GM06990 (cell line): ENCODE data around the gene PCYT1A.

Experiments used
- DNase-seq: peaks from one replicate; pipeline ENCODE4 v3.0.0-alpha.2; 2011; ENCODE audit not compliant: insufficient read length; ENCODE audit errors: extremely low read depth
- H3K27me3 ChIP-seq: replicated peaks from 2 replicates; pipeline ENCODE4 v1.6.0; 2011; ENCODE audit warnings: low read length; ENCODE audit not compliant: control insufficient read depth, insufficient read depth
- H3K36me3 ChIP-seq: 2 replicates; pipeline ENCODE4 v1.5.1; 2011; ENCODE audit warnings: low read length; ENCODE audit not compliant: control insufficient read depth, insufficient read depth
- H3K4me3 ChIP-seq: replicated peaks from 2 replicates; pipeline ENCODE4 v1.5.1; 2011; ENCODE audit warnings: low read depth, mild to moderate bottlenecking, control low read depth, low read length
- CTCF ChIP-seq: IDR thresholded peaks from 2 replicates; pipeline ENCODE4 v1.5.1; 2011; ENCODE audit warnings: low read length, control low read depth, mild to moderate bottlenecking, inconsistent platforms; ENCODE audit not compliant: insufficient read depth, poor library complexity, severe bottlenecking

The PCYT1A gene

GRCh38 chr3:196238612-196239560, 48.6 kb downstream of the PCYT1A start:
- no peak for TF ChIP-seq CTCF
- no peak for DNase-seq

GRCh38 chr3:196237203-196237602, 50.3 kb downstream of the PCYT1A start:
- no peak for TF ChIP-seq CTCF
- Histone ChIP-seq H3K27me3 (no peaks in the 10 kb centered on the region), H3K36me3 (peaks cover 10% of the 10 kb centered on the region), H3K4me3 (no peak overlapping the region)
- DNase-seq = no peak

More at GRCh38 chr3:196238612-196239560, 48.6 kb downstream of the PCYT1A start:
- no peaks in the 10 kb centered on the region for H3K27me3 ChIP-seq
- no peak overlapping the region for H3K4me3 ChIP-seq
- peaks cover 12% of the 10 kb centered on the region for H3K36me3 ChIP-seq

GRCh38 chr3:196236223-196236622, 51.3 kb downstream of the PCYT1A start:
- peaks cover 7% of the 10 kb centered on the region for H3K36me3 ChIP-seq
- H3K4me3 ChIP-seq = no peak overlapping the region
- no peak for TF ChIP-seq CTCF
- DNase-seq = no peak
- H3K27me3 ChIP-seq = no peaks in the 10 kb centered on the region

- Histone ChIP-seq H3K36me3 (peaks cover 7% of the 10 kb centered on the region), H3K4me3 (no peak overlapping the region), H3K27me3 (no peaks in the 10 kb centered on the region)
- TF ChIP-seq CTCF = no peak
- no peak for DNase-seq
Observed at GRCh38 chr3:196235452-196236122, 51.9 kb downstream of the PCYT1A start.

- no peaks in the 10 kb centered on the region for H3K27me3 ChIP-seq
- no peak overlapping the region for H3K4me3 ChIP-seq
- H3K36me3 ChIP-seq = peaks cover 5% of the 10 kb centered on the region
- no peak for DNase-seq
- TF ChIP-seq CTCF = no peak
Observed at GRCh38 chr3:196232882-196233251, 54.7 kb downstream of the PCYT1A start.
